Neural progenitor cell (in vitro differentiated cells): ENCODE measurements around the gene SGO1. TPM values are rescaled to one million over a fixed set of nuclear protein-coding genes. Genes with fewer than 3 reads are reported as not detected.

Experiments used
- DNase-seq: peaks from one replicate; pipeline ENCODE4 v3.0.0-alpha.2; 2016; ENCODE audit warnings: low spot score
- H2AFZ ChIP-seq: fragments of 200-600 bp; sonication (generic); replicated peaks from 2 replicates; pipeline ENCODE4 v1.6.1; 2016; ENCODE audit warnings: antibody characterized with exemption
- H3F3A ChIP-seq: fragments of 200-600 bp; sonication (generic); 2 replicates; pipeline ENCODE4 v1.6.1; 2016; ENCODE audit warnings: antibody characterized with exemption, low read depth
- H3K27ac ChIP-seq: fragments of 200-600 bp; sonication (generic); 2 replicates; pipeline ENCODE4 v1.5.1; 2016; ENCODE audit warnings: mild to moderate bottlenecking
- H3K27me3 ChIP-seq: fragments of 200-600 bp; sonication (generic); 2 replicates; pipeline ENCODE4 v1.6.1; 2016; ENCODE audit warnings: mild to moderate bottlenecking, moderate library complexity
- H3K36me3 ChIP-seq: fragments of 200-600 bp; sonication (generic); 2 replicates; pipeline ENCODE4 v1.5.1; 2016
- H3K4me1 ChIP-seq: fragments of 200-600 bp; sonication (generic); 2 replicates; pipeline ENCODE4 v1.6.1; 2016; ENCODE audit warnings: mixed run types
- H3K4me2 ChIP-seq: fragments of 200-600 bp; sonication (generic); 2 replicates; pipeline ENCODE4 v1.6.1; 2016
- H3K4me3 ChIP-seq: fragments of 200-600 bp; sonication (generic); 2 replicates; pipeline ENCODE4 v1.5.1; 2016
- H3K79me2 ChIP-seq: fragments of 200-600 bp; sonication (generic); 2 replicates; pipeline ENCODE4 v1.6.1; 2016; ENCODE audit warnings: low read depth
- H3K9ac ChIP-seq: fragments of 200-600 bp; sonication (generic); 2 replicates; pipeline ENCODE4 v1.6.1; 2016
- H3K9me3 ChIP-seq: fragments of 200-600 bp; sonication (generic); 2 replicates; pipeline ENCODE4 v1.5.1; 2016; ENCODE audit warnings: low read depth
- H4K20me1 ChIP-seq: fragments of 200-600 bp; sonication (generic); 2 replicates; pipeline ENCODE4 v1.6.1; 2016; ENCODE audit warnings: low read depth
- H3K27ac Mint-ChIP-seq: 3 replicates; pipeline ENCODE4 v1.8.0; 2021; ENCODE audit warnings: mixed read lengths
- H3K27me3 Mint-ChIP-seq: 2 replicates; pipeline ENCODE4 v1.8.0; 2022; ENCODE audit warnings: low read depth, mild to moderate bottlenecking, inconsistent platforms, moderate library complexity, mixed read lengths; ENCODE audit not compliant: insufficient read depth
- H3K36me3 Mint-ChIP-seq: 3 replicates; pipeline ENCODE4 v1.8.0; 2021; ENCODE audit warnings: mixed read lengths
- H3K4me1 Mint-ChIP-seq: 3 replicates; pipeline ENCODE4 v1.8.0; 2021; ENCODE audit warnings: mixed read lengths
- H3K4me3 Mint-ChIP-seq: 3 replicates; pipeline ENCODE4 v1.8.0; 2021; ENCODE audit warnings: mild to moderate bottlenecking, moderate library complexity, mixed read lengths
- H3K9me3 Mint-ChIP-seq: 3 replicates; pipeline ENCODE4 v1.8.0; 2020; ENCODE audit warnings: mixed read lengths
- EZH2 ChIP-seq: fragments of 200-600 bp; sonication (generic); IDR thresholded peaks from 2 replicates; pipeline ENCODE4 v1.6.1; 2017; ENCODE audit warnings: antibody characterized with exemption, mild to moderate bottlenecking, moderate library complexity
- EZH2phosphoT487 ChIP-seq: fragments of 200-600 bp; sonication (generic); IDR thresholded peaks from 2 replicates; pipeline ENCODE4 v1.6.1; 2017; ENCODE audit warnings: antibody characterized with exemption
- microRNA-seq: library from miRNA; unstranded; fragments of <30 nt; microRNA quantifications from one replicate; pipeline ENCODE4, GENCODE V29; 2016
- small RNA-seq: library from RNA; depleted of rRNA; stranded (forward); fragments of <200 nt; gene quantifications from one replicate; pipeline ENCODE3, GENCODE V24; 2015
- total RNA-seq: library from RNA; depleted of rRNA; stranded (reverse); fragments of >200 nt; gene quantifications from 2 replicates; pipeline ENCODE4 v1.2.3, GENCODE V29; 2015; ENCODE audit warnings: low replicate concordance
- TF ChIP-seq, protein P1 (sequence below): fragments of 200-600 bp; sonication (generic); IDR thresholded peaks from 2 replicates; pipeline ENCODE4 v1.5.1; 2017; ENCODE audit warnings: antibody characterized with exemption, mild to moderate bottlenecking

SGO1 gene
- total RNA-seq, 1 donor from 2014 or later = 59.2 TPM

DNA sequence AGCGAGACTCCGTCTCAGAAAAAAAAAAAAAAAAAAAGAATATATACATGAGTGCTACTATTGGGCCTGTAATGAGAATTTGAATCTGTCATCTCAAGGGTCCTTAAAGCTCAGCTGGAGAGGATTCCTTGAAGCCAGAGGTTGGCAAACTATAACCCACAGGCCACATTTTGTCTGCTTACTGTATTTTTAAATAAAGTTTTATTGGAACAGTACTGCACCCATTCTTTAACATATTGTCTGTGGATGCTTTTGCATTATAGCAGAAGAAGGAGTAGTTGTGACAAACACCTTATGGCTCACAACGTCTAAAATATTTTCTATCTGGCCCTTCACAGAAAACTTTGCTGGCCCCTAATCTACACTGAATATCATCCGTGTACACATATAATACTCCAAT, 60.7 kb downstream of the SGO1 start:
- Histone ChIP-seq H3K4me2 (no peak overlapping the region), H3F3A (no peaks in the 10 kb centered on the region), H3K27me3 (no peaks in the 10 kb centered on the region), H3K9ac (no peak overlapping the region), H3K79me2 (no peaks in the 10 kb centered on the region), H2AFZ (no peak overlapping the region), H3K4me3 (no peak overlapping the region), H3K9me3 (no peaks in the 10 kb centered on the region), H4K20me1 (no peaks in the 10 kb centered on the region), H3K36me3 (no peaks in the 10 kb centered on the region), H3K4me1 (no peaks in the 10 kb centered on the region), H3K27ac (no peak overlapping the region)
- Mint-ChIP-seq H3K9me3 (no peaks in the 10 kb centered on the region), H3K27ac (no peak overlapping the region), H3K4me3 (no peak overlapping the region), H3K27me3 (peaks cover 2% of the 10 kb centered on the region), H3K36me3 (peaks cover 15% of the 10 kb centered on the region), H3K4me1 (no peaks in the 10 kb centered on the region)
- TF ChIP-seq EZH2phosphoT487 (no peak), EZH2 (no peak)
- TF ChIP-seq, protein P1, sequence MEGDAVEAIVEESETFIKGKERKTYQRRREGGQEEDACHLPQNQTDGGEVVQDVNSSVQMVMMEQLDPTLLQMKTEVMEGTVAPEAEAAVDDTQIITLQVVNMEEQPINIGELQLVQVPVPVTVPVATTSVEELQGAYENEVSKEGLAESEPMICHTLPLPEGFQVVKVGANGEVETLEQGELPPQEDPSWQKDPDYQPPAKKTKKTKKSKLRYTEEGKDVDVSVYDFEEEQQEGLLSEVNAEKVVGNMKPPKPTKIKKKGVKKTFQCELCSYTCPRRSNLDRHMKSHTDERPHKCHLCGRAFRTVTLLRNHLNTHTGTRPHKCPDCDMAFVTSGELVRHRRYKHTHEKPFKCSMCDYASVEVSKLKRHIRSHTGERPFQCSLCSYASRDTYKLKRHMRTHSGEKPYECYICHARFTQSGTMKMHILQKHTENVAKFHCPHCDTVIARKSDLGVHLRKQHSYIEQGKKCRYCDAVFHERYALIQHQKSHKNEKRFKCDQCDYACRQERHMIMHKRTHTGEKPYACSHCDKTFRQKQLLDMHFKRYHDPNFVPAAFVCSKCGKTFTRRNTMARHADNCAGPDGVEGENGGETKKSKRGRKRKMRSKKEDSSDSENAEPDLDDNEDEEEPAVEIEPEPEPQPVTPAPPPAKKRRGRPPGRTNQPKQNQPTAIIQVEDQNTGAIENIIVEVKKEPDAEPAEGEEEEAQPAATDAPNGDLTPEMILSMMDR = no peak
- no peak for DNase-seq

DNA sequence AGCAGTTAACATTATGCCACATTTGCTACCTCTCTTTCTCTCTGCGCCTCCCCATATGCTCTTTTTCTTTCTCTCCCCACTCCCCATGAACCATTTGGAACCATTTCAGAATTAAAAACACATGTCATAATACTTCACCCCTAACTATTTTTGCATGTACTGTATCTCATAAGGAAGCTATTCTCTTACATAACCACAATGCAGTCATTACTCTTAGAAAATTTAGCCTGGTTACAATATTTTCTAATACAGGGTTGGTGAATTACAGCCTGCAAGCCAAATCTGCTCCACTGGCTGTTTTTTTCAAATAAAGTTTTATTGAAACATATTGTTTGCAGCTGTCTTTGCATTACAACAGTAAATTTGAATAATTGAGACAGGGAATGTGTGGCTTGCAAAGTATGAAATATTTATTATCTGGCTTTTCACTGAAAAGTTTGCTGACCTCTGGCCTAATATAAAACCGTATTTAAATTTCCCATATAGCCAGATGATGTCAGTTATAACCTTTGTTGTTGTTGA, 62.8 kb downstream of the SGO1 start:
- Histone ChIP-seq H3K27me3 (no peaks in the 10 kb centered on the region), H3K27ac (no peak overlapping the region), H3K4me1 (no peaks in the 10 kb centered on the region), H4K20me1 (no peaks in the 10 kb centered on the region), H3K9me3 (no peaks in the 10 kb centered on the region), H3K9ac (no peak overlapping the region), H3F3A (no peaks in the 10 kb centered on the region), H3K36me3 (no peaks in the 10 kb centered on the region), H3K79me2 (no peaks in the 10 kb centered on the region), H2AFZ (no peak overlapping the region), H3K4me2 (no peak overlapping the region), H3K4me3 (no peak overlapping the region)
- H3K27ac Mint-ChIP-seq = no peak overlapping the region
- peaks cover 15% of the 10 kb centered on the region for H3K36me3 Mint-ChIP-seq
- no peak overlapping the region for H3K4me3 Mint-ChIP-seq
- no peaks in the 10 kb centered on the region for H3K9me3 Mint-ChIP-seq
- H3K4me1 Mint-ChIP-seq = no peaks in the 10 kb centered on the region
- DNase-seq = no peak
- TF ChIP-seq EZH2 = no peak
- TF ChIP-seq, protein P1 = no peak
- TF ChIP-seq EZH2phosphoT487 = no peak
- peaks cover 2% of the 10 kb centered on the region for H3K27me3 Mint-ChIP-seq

DNA sequence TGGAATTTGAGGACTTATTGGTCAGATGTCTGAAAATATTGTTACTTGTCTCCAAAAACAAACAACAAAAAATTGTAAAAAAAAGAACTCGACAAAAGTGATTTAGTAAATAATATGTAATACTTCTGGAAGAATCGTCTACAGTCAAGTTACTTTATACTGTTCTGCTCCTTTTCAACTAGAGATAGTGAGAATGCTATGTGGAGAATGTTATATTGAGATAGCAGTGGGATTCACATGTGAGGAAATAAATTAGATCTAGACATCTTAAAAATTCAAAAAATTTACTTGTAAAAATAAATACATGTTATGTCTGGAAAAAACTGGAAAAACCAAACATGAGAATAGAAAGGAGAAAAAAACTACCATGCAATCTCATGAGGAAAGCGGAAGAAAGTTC, 64.9 kb downstream of the SGO1 start:
- TF ChIP-seq EZH2phosphoT487 = no peak
- no peak overlapping the region for H3K4me3 Mint-ChIP-seq
- Histone ChIP-seq H3K27ac (no peak overlapping the region), H3K79me2 (no peaks in the 10 kb centered on the region), H4K20me1 (no peaks in the 10 kb centered on the region), H3K9ac (no peak overlapping the region), H3K4me2 (no peak overlapping the region), H2AFZ (no peak overlapping the region), H3K9me3 (no peaks in the 10 kb centered on the region), H3F3A (no peaks in the 10 kb centered on the region), H3K4me1 (no peaks in the 10 kb centered on the region), H3K27me3 (no peaks in the 10 kb centered on the region), H3K4me3 (no peak overlapping the region), H3K36me3 (no peaks in the 10 kb centered on the region)
- peaks cover 2% of the 10 kb centered on the region for H3K27me3 Mint-ChIP-seq
- no peaks in the 10 kb centered on the region for H3K9me3 Mint-ChIP-seq
- H3K36me3 Mint-ChIP-seq = peaks cover 6% of the 10 kb centered on the region
- no peak for DNase-seq
- H3K4me1 Mint-ChIP-seq = no peaks in the 10 kb centered on the region
- no peak overlapping the region for H3K27ac Mint-ChIP-seq

Small RNA genes lying within 50 kb of the gene (microRNA-seq; reads per million reads assigned to microRNA genes)
- not detected for gene MIR3135A

Small RNA genes lying within 50 kb of the gene (small RNA-seq; reads per million reads assigned to genes)
- gene MIR3135A = not detected

Other genes with a start within 250 kb of the SGO1 start
- gene RAB5A, start 239.1 kb downstream of the SGO1 start, total RNA-seq = 60.5 and 96.3 TPM in 2 replicates
- not detected in 2 replicates for gene PP2D1, start 173.9 kb downstream of the SGO1 start, total RNA-seq
- 11.4 and 21.6 TPM in 2 replicates for gene KAT2B, start 145.8 kb downstream of the SGO1 start, total RNA-seq